Mesendoderm (in vitro differentiated cells): ENCODE results near the gene PCSK5.

Experiments
- DNase-seq: peaks from one replicate; pipeline ENCODE4 v3.0.0; 2013
- H2AK5ac ChIP-seq: 2 replicates; pipeline ENCODE4 v1.6.1; 2013; ENCODE audit warnings: low read length, inconsistent platforms
- H2BK120ac ChIP-seq: 2 replicates; pipeline ENCODE4 v1.6.1; 2013; ENCODE audit warnings: low read depth, mild to moderate bottlenecking, low read length, moderate library complexity, mixed read lengths
- H2BK15ac ChIP-seq: replicated peaks from 2 replicates; pipeline ENCODE4 v1.6.1; 2013; ENCODE audit warnings: low read depth, mild to moderate bottlenecking, moderate library complexity
- H2BK5ac ChIP-seq: 2 replicates; pipeline ENCODE4 v1.6.1; 2013; ENCODE audit warnings: low read length, inconsistent platforms
- H3K18ac ChIP-seq: 2 replicates; pipeline ENCODE4 v1.6.1; 2013; ENCODE audit warnings: mild to moderate bottlenecking, low read length, mixed read lengths
- H3K23ac ChIP-seq: one replicate; pipeline ENCODE4 v1.6.1; 2013; ENCODE audit warnings: low read length
- H3K27ac ChIP-seq: 2 replicates; pipeline ENCODE4 v1.5.1; 2013; ENCODE audit warnings: low read depth, mild to moderate bottlenecking, inconsistent platforms, low read length, moderate library complexity
- H3K27me3 ChIP-seq: 2 replicates; pipeline ENCODE4 v1.6.1; 2013; ENCODE audit warnings: low read length, control low read depth, mild to moderate bottlenecking, inconsistent platforms; ENCODE audit not compliant: insufficient read depth, poor library complexity
- H3K36me3 ChIP-seq: 2 replicates; pipeline ENCODE4 v1.6.1; 2013; ENCODE audit warnings: low read length, inconsistent platforms; ENCODE audit not compliant: control insufficient read depth, insufficient read depth
- H3K4ac ChIP-seq: one replicate; pipeline ENCODE4 v1.6.1; 2013; ENCODE audit warnings: low read depth, mild to moderate bottlenecking, low read length, moderate library complexity
- H3K4me1 ChIP-seq: 2 replicates; pipeline ENCODE4 v1.6.1; 2013; ENCODE audit warnings: low read depth, low read length, inconsistent platforms; ENCODE audit not compliant: control insufficient read depth
- H3K4me2 ChIP-seq: 2 replicates; pipeline ENCODE4 v1.6.1; 2013; ENCODE audit warnings: low read length
- H3K4me3 ChIP-seq: 2 replicates; pipeline ENCODE4 v1.5.1; 2013; ENCODE audit warnings: mild to moderate bottlenecking, low read length
- H3K56ac ChIP-seq: one replicate; pipeline ENCODE4 v1.6.1; 2013; ENCODE audit warnings: low read length
- H3K79me1 ChIP-seq: 2 replicates; pipeline ENCODE4 v1.6.1; 2013; ENCODE audit warnings: low read length, inconsistent platforms
- H3K79me2 ChIP-seq: 2 replicates; pipeline ENCODE4 v1.6.1; 2013; ENCODE audit warnings: mild to moderate bottlenecking, low read length; ENCODE audit not compliant: control insufficient read depth, insufficient read depth
- H3K9ac ChIP-seq: 2 replicates; pipeline ENCODE4 v1.6.1; 2013; ENCODE audit warnings: low read length, inconsistent platforms
- H4K5ac ChIP-seq: one replicate; pipeline ENCODE4 v1.6.1; 2013; ENCODE audit warnings: low read length
- H4K8ac ChIP-seq: one replicate; pipeline ENCODE4 v1.6.1; 2013; ENCODE audit warnings: low read depth, mild to moderate bottlenecking, control low read depth, low read length, moderate library complexity
- WGBS: extraction: QIAGEN DNeasy Blood & Tissue Kit; methylation state at CpG from one replicate; pipeline ENCODE4 v1.1.7; 2013; ENCODE audit warnings: low lambda C conversion rate, missing lambda C conversion rate; ENCODE audit not compliant: insufficient coverage; ENCODE audit errors: extremely low coverage; 5-methylcytosine and 5-hydroxymethylcytosine counted together

PCSK5 gene

GRCh38 chr9:75983319-75984045, 93.0 kb downstream of the PCSK5 start:
- no CpG with 5 or more reads among the region's 4 CpGs for WGBS
- H3K4ac ChIP-seq = no peak overlapping the region
- DNase-seq = no peak
- H3K56ac ChIP-seq = no peak overlapping the region
- no peaks in the 10 kb centered on the region for H3K27me3 ChIP-seq
- no peak overlapping the region for H3K27ac ChIP-seq
- no peak overlapping the region for H3K23ac ChIP-seq
- no peak overlapping the region for H2BK5ac ChIP-seq
- no peak overlapping the region for H4K5ac ChIP-seq
- H2BK15ac ChIP-seq = no peak overlapping the region
- no peak overlapping the region for H2BK120ac ChIP-seq
- H4K8ac ChIP-seq = no peak overlapping the region
- no peak overlapping the region for H3K4me2 ChIP-seq
- no peaks in the 10 kb centered on the region for H3K79me2 ChIP-seq
- no peak overlapping the region for H3K9ac ChIP-seq
- H3K36me3 ChIP-seq = no peaks in the 10 kb centered on the region
- H3K79me1 ChIP-seq = no peaks in the 10 kb centered on the region
- H3K4me3 ChIP-seq = no peak overlapping the region
- H3K4me1 ChIP-seq = no peaks in the 10 kb centered on the region
- no peak overlapping the region for H3K18ac ChIP-seq
- no peak overlapping the region for H2AK5ac ChIP-seq

GRCh38 chr9:75985515-75985914, 95.0 kb downstream of the PCSK5 start:
- Histone ChIP-seq H3K4me3 (no peak overlapping the region), H3K79me1 (no peaks in the 10 kb centered on the region), H3K23ac (no peak overlapping the region), H4K5ac (no peak overlapping the region), H3K4ac (no peak overlapping the region), H3K27ac (no peak overlapping the region), H3K4me2 (no peak overlapping the region), H2BK15ac (no peak overlapping the region), H3K27me3 (no peaks in the 10 kb centered on the region), H3K79me2 (no peaks in the 10 kb centered on the region), H3K36me3 (no peaks in the 10 kb centered on the region), H3K18ac (no peak overlapping the region), H3K4me1 (no peaks in the 10 kb centered on the region), H4K8ac (no peak overlapping the region), H3K9ac (no peak overlapping the region), H2BK120ac (no peak overlapping the region), H2BK5ac (no peak overlapping the region), H2AK5ac (no peak overlapping the region), H3K56ac (no peak overlapping the region)
- no peak for DNase-seq
- no CpG with 5 or more reads among the region's 3 CpGs for WGBS

DNA sequence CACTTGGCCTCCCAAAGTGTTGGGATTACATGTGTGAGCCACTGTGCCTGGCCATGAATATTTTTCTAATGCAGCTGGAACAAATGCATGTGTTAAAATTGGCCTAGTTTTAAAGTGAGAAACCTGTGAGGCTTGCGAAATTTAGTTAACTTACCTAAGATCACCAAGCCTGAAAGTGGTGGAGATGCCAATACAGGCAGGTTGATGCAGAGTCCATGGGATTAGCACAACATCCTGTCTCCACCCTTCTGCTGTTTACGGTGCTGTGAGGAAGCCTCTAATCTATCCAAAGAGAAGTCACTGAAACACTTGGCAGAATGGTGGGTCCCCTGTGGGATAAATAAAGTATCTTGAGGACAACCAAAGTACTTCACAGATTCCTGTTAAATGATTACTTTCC, 98.2 kb downstream of the PCSK5 start:
- Histone ChIP-seq H3K4me1 (no peaks in the 10 kb centered on the region), H3K56ac (no peak overlapping the region), H3K27me3 (no peaks in the 10 kb centered on the region), H3K9ac (no peak overlapping the region), H3K18ac (no peak overlapping the region), H3K4me2 (no peak overlapping the region), H3K4me3 (no peak overlapping the region), H4K5ac (no peak overlapping the region), H2AK5ac (no peak overlapping the region), H2BK5ac (no peak overlapping the region), H4K8ac (no peak overlapping the region), H3K79me1 (no peaks in the 10 kb centered on the region), H3K23ac (no peak overlapping the region), H3K27ac (no peak overlapping the region), H3K4ac (no peak overlapping the region), H3K79me2 (no peaks in the 10 kb centered on the region), H2BK120ac (no peak overlapping the region), H3K36me3 (no peaks in the 10 kb centered on the region), H2BK15ac (no peak overlapping the region)
- DNase-seq = no peak
- WGBS = no CpG with 5 or more reads among the region's 2 CpGs

GRCh38 chr9:75990156-75990555, 99.7 kb downstream of the PCSK5 start:
- H2BK5ac ChIP-seq = no peak overlapping the region
- no peak overlapping the region for H2BK120ac ChIP-seq
- H4K8ac ChIP-seq = no peak overlapping the region
- H2BK15ac ChIP-seq = no peak overlapping the region
- H3K79me1 ChIP-seq = no peaks in the 10 kb centered on the region
- WGBS = no CpG with 5 or more reads among the region's 5 CpGs
- no peak overlapping the region for H3K18ac ChIP-seq
- no peak overlapping the region for H4K5ac ChIP-seq
- H2AK5ac ChIP-seq = no peak overlapping the region
- no peak overlapping the region for H3K27ac ChIP-seq
- no peaks in the 10 kb centered on the region for H3K79me2 ChIP-seq
- H3K4ac ChIP-seq = no peak overlapping the region
- no peak overlapping the region for H3K4me2 ChIP-seq
- no peaks in the 10 kb centered on the region for H3K36me3 ChIP-seq
- no peak overlapping the region for H3K23ac ChIP-seq
- H3K9ac ChIP-seq = no peak overlapping the region
- H3K4me3 ChIP-seq = no peak overlapping the region
- DNase-seq = no peak
- no peak overlapping the region for H3K56ac ChIP-seq
- no peaks in the 10 kb centered on the region for H3K4me1 ChIP-seq
- H3K27me3 ChIP-seq = no peaks in the 10 kb centered on the region

DNA sequence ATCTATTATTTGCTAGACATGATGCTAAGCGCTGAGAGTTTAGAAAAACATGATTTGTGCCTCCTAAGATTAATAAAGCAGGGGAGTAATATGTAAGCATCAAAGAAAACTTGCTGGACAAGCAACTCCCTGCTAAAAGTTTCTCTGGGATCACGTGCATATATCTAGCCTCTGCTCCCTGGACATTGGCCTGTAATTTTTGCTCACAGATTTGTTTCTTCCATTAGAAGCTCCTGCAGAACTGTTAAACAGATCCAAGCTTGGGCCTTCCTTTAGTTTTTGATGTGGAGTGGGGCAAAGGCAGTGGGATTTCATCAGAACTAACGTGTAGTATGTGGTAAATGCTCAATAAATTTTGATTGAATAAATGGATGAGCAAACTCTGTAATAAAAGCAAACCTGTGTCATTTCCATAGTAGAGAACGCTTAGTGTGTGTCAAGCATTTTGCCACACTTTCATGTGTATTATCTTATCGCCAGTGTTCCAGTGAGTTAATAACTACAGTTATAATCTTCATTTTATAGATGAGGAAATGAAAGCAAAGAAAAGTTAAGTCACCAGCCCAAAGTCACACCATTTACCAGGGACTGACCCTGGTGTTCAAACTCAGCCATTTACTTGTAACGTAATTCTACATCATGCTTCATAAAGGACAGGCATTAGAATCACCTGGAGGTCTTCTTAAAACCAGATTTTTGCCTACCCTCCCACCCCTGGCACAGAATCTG, 100.3 kb downstream of the PCSK5 start:
- Histone ChIP-seq H4K5ac (no peak overlapping the region), H2BK5ac (no peak overlapping the region), H3K9ac (no peak overlapping the region), H3K4me3 (no peak overlapping the region), H2AK5ac (no peak overlapping the region), H3K79me2 (no peaks in the 10 kb centered on the region), H3K4me1 (no peaks in the 10 kb centered on the region), H3K56ac (no peak overlapping the region), H3K27ac (no peak overlapping the region), H4K8ac (no peak overlapping the region), H2BK120ac (no peak overlapping the region), H3K36me3 (no peaks in the 10 kb centered on the region), H3K4me2 (no peak overlapping the region), H3K18ac (no peak overlapping the region), H3K27me3 (no peaks in the 10 kb centered on the region), H3K4ac (no peak overlapping the region), H3K23ac (no peak overlapping the region), H3K79me1 (no peaks in the 10 kb centered on the region), H2BK15ac (no peak overlapping the region)
- WGBS = no CpG with 5 or more reads among the region's 6 CpGs
- DNase-seq = no peak
